GM21737 (cell line): ENCODE results near the gene MUL1.
"Not testable (repeated sequence)": the region's sequence is repeated elsewhere in the genome, so short reads cannot be mapped to it uniquely, and the experiment has no call there.

ENCODE experiments used
- ATAC-seq: cut with Tn5 transposase; IDR thresholded peaks from one replicate; pipeline ENCODE4 v1.9.1; 2021; ENCODE audit warnings: mild to moderate bottlenecking, moderate library complexity; ENCODE audit not compliant: unreplicated experiment

MUL1 gene

DNA sequence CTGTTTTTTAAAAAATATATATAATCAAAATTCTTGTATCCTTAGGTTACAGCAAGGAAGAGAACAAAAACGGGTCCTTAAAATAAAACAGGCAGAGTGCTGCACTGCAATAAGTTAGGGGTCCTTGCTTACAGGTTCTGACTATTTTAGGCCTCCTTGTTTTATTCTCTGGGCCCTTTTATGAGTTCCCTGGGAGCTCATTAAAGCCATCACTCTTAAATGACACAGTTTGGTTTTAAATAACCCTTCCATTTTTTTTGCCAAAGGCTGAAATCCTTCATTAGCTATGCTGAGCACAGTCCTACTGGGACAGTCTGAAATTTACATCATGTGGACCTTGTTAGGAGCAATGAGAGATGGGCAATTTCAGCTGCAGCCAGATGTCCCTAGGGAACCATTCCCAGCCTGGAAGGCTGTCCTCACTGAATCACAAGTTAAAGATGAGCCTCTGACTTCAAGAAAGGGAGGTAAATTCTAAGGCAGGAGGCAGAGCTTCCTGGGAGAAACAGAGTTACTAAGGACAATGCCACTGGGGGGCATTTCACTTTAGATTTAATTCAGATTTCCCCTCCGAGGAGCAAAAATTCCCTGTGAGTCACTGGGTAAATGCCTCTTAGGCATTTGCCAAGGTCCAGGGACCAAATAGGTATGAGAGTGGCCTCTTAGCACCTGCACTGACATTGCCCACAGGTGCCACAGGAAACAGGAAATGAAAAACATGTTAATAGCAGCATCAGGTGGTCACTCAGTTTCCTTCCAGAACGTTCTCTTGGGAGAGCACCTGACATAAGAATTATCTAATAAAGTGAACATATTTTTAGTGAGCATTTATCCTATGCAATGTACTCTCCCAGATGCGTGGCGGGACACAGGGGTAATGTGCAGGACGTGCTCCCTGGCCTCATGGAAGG is 3.8 kb upstream of the MUL1 start:
- no peak for ATAC-seq

DNA sequence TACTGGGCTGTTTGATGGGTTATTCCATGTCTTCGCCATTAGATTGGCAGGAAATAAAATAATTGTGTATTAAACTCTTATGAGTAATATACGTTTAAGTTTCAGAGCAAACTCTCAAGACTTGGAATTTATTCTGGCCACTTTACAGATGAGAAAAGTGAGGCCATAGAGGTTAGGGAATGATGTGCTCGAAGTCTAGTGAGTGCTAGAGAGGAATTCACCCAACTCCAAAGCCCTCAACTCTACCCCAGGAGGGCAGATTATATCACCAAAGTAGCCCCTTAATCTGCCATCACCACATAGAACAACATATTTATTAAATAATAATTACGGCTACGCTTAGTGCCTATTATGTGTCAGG is 440 bp upstream of the MUL1 start:
- ATAC-seq = no peak

DNA sequence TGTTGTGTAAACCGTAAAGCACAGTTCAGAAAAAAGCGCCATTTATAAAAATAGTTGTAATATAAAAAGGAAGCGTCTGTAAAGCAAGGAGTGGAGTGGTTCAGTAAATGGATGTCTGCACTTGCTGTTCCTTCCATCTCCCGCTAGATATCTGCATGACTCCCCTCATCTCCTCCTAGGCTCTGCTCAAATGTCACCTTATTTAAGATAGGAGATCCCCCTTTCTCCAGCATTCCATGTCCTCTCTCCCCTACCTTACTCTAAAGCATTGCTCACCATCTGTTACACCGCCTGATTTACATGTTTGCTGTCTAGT is 745 bp downstream of the MUL1 start:
- ATAC-seq = peak; percentile 20

DNA sequence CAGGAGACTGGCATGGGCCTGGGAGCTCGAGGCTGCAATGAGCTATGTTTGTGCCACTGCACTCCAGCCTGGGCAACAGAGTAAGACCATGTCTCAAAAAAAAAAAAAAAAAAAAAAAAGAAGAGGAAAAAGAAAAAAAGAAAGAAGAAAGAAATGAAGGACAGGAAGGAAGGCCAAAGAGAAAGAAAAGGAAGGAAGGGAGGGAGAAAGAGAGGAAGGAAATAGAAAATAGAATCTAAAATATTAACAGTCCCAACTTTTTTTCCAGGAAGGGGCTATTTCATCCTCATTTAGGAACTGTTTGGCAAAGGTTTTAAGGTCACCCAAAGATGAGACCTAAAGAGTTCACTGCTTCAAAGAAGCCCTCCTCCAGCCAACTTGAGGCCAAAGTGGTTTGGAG is 2.5 kb downstream of the MUL1 start:
- ATAC-seq = no peak

- no peak for ATAC-seq
These were observed 7.2 kb downstream of the MUL1 start for GRCh38 chr1:20500716-20501115.

DNA sequence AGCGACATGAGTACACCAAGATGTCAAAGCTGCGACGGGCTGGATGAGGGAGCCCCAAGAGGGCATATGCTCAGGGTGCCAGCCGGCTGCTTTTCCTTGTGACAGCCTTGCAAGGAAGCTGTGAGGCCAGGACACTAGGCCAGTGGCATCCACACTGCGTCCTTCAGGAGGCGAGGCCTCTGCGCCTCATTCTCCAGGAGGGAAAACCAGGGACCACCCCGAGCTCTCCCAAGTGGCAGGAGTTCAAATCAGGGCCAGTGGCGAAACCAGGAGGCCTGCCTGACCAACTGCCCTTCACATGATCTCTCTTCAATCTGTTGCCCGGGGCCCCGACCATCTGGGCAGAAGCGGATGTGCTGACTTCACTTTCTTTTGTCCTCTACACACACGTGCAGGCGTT is 8.2 kb downstream of the MUL1 start:
- ATAC-seq = no peak

GRCh38 chr1:20499105-20499504 is 8.8 kb downstream of the MUL1 start:
- ATAC-seq = no peak

- ATAC-seq = no peak
These were observed 9.8 kb downstream of the MUL1 start for GRCh38 chr1:20498116-20498515.

DNA sequence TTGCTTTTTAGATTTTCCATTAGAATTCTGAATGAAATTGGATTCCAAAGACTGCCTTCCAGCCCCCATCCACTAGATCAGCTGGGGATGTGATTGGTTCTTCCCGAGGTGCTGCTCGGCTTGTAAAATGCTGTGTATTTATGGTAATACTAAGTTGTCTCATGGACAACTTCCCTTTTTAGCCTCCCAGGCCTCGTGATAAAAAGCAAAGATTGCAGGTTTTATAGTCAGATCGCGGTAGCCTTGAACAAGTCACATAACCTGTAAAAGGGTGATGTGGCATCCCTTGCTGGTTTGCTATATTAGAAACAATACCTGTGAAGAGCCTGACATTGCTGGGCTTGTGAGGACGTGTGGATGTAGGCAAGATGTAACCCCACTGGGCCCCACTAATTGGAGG is 10.4 kb downstream of the MUL1 start:
- no peak for ATAC-seq

GRCh38 chr1:20496725-20497383 is 11.1 kb downstream of the MUL1 start:
- ATAC-seq = not testable (repeated sequence)

GRCh38 chr1:20496241-20496661 is 11.7 kb downstream of the MUL1 start:
- ATAC-seq = no peak

DNA sequence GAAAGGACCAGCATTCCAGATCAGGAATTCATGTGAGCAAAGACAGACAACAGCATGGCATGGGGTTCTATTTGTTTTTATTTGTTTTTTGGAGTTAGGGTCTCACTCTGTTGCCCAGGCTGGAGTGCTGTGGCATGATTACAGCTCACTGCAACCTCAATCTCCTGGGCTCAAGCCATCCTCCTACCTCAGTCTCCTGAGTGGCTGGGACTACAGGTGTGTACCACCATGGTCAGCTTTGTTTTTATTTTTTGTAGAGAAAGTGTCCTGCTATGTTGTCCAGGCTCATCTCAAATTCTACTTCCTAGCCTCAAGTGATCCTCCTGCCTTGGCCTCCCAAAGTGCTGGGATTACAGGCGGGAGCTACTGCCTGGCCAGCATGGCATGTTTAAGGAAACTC is 12.3 kb downstream of the MUL1 start:
- ATAC-seq = no peak

GRCh38 chr1:20494609-20495311 is 13.2 kb downstream of the MUL1 start:
- no peak for ATAC-seq

- no peak for ATAC-seq
These were observed 13.9 kb downstream of the MUL1 start for GRCh38 chr1:20493839-20494608.

- no peak for ATAC-seq
These were observed 14.6 kb downstream of the MUL1 start for GRCh38 chr1:20493309-20493708.

- ATAC-seq = no peak
These were observed 15.2 kb downstream of the MUL1 start for GRCh38 chr1:20492751-20493150.

- no peak for ATAC-seq
These were observed 16.1 kb downstream of the MUL1 start for GRCh38 chr1:20491866-20492265.

GRCh38 chr1:20491178-20491577 is 16.8 kb downstream of the MUL1 start:
- no peak for ATAC-seq

DNA sequence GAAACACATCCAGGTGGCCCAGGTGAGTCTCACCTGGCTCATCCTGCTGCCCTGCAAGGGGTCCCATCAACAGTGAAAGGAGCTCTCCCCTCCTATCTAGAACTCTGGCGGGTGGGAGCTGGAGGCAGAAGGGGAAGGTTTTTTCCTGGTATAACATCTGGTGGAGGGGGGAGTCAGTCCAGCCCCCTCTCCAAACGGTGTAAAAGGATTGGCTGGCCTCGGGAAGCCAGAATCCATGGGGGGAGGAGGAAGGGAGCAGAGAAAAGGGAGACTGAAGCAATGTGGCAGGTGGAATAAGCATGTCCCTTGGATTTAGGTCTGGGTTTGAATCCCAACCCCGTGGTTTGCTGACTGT is 20.7 kb downstream of the MUL1 start:
- no peak for ATAC-seq

DNA sequence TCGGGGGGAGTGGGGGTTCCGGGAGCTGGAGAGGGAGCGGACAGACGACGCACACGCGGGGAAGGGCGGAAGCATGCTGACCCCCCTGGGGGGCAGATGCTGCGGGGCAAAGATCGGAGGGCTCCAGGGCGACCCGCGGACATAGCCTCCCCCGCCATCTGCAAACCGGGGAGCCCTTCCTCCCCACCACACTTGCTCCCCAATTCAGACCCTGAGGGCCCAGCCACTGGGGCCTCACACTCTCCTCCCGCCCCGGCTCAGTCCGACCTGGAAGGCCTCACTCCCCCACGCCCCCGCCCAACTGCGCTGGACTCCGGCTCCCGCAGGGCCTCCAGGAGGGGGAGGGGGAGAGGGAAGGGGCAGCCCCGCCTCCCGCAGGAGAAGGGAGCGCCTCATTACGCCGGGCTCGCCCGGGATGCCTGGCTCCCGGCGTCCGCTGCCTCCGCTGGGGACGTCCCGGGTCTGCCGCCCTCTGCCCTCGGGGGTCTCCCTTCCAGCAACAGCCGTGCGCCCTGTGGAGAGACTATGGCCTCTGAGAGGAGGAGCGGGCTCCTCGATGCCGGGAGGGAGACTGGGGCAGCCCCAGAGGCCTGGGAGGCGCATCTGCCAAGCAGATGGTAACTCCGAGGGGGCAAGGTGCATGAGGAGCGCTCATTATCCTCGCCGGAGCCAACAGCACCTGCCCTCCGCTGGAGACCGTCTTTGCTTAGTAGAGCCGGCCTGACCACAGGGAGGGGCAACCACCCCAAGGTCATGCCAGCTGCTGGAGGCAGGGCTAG is 21.3 kb downstream of the MUL1 start:
- no peak for ATAC-seq
